ENCODE data around the gene MYO1E. TPM values are rescaled to one million over a fixed set of nuclear protein-coding genes. Genes with fewer than 3 reads are reported as not detected.

The MYO1E gene
- total and polyA plus RNA-seq, 2 of the 4 experiments (the other 2 are of a cell fraction), result 13.4 to 37.3 TPM

DNA sequence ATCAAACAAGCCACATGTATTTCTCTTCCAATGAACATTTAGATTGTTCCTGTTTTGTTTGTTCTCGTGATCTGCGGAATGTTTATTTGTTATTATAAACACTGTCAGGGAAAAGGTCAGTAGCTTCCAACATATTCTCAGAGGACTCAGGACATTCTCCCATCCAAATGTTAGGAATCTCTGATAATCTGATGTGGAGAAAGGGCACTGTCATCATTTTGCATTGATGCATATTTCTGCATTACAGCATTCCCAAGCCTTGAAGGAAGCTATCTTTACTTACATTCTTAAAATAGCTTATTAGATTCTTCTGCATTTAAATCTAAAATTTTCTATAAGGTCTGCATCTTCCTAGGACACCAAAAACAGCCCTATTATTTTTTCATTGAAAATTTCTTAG is 10.3 kb downstream of the MYO1E start:
- CTCF ChIA-PET, result no interaction called here

More for the DNA sequence above, 10.3 kb downstream of the MYO1E start:
- BruUV-seq (replicated peaks), result no TSS peak
- Histone ChIP-seq H3K9ac (ENCODE audit: low read depth, low read length) (no peak overlapping the region), H3K9me1 (ENCODE audit: insufficient read depth, low read length) (peaks cover 14% of the 10 kb centered on the region), H4K20me1 (ENCODE audit: insufficient read depth, low read length) (peaks cover 38% of the 10 kb centered on the region), H2AFZ (replicated peaks; ENCODE audit: low read length, poor library complexity) (no peak overlapping the region), H2AK5ac (ENCODE audit: low read depth, low read length) (no peak overlapping the region), H3K27me3 (ENCODE audit: control insufficient read depth, insufficient read depth, low read length) (no peaks in the 10 kb centered on the region), H3K79me1 (ENCODE audit: low read depth in 1 of 2, low read length in 2 of 2) (peaks cover 20 to 64% of the 10 kb centered on the region in 2 experiments; a peak in 3 of 4 replicates), H3K27ac (ENCODE audit: insufficient read depth, low read length) (no peak overlapping the region), H2BK15ac (ENCODE audit: low read depth, low read length) (no peak overlapping the region), H3K9me3 (ENCODE audit: control insufficient read depth, insufficient read depth, low read length) (no peaks in the 10 kb centered on the region), H3K14ac (replicated peaks; ENCODE audit: low read depth, low read length) (no peak overlapping the region), H2BK5ac (ENCODE audit: low read depth, low read length, poor library complexity, severe bottlenecking) (peak overlapping the region; percentile 11), H3K4me2 (ENCODE audit: low read depth, low read length) (no peak overlapping the region), H2BK120ac (ENCODE audit: low read depth, low read length) (no peak overlapping the region), H4K8ac (ENCODE audit: low read depth in 2 of 2, low read length in 2 of 2) (no peak overlapping the region), H3K4ac (ENCODE audit: low read depth, low read length) (no peak overlapping the region), H3K18ac (ENCODE audit: low read depth, low read length) (no peak overlapping the region), H3K23ac (ENCODE audit: low read depth, low read length) (no peak overlapping the region), H2AK9ac (replicated peaks; ENCODE audit: low read depth, low read length, poor library complexity) (no peak overlapping the region), H4K91ac (ENCODE audit: insufficient read depth, low read depth, low read length) (no peak overlapping the region), H3K36me3 (ENCODE audit: control insufficient read depth, insufficient read depth, low read length) (peaks cover 1% of the 10 kb centered on the region; the same call in 1 of the 2 replicates), H4K5ac (ENCODE audit: low read depth, low read length) (no peak overlapping the region), H3K4me1 (ENCODE audit: control insufficient read depth, insufficient read depth, low read length) (peaks cover 11% of the 10 kb centered on the region), H3K56ac (ENCODE audit: extremely low read depth, insufficient read depth, low read length) (no peak overlapping the region), H2BK20ac (ENCODE audit: low read depth, low read length) (no peak overlapping the region), H3K4me3 (ENCODE audit: insufficient read depth, low read depth, low read length) (no peak overlapping the region)
- POLR2A ChIA-PET (ENCODE audit: unreplicated experiment), result no interaction called here
- no peak for DNase-seq
- in situ Hi-C loops (cut with MboI; ENCODE audit: low sequenced_read_pairs), result no loop called here
- TF ChIP-seq POLR2A (IDR thresholded peaks at IDR 0.05; ENCODE audit: low read depth, low read length) (no peak), MAFK (IDR thresholded peaks at IDR 0.05; ENCODE audit: low read depth, low read length) (peak; percentile 65), NFE2L2 (IDR thresholded peaks at IDR 0.05; ENCODE audit: low read depth, low read length) (no peak), RFX5 (IDR thresholded peaks at IDR 0.05; ENCODE audit: low read depth, low read length) (no peak)
- TF ChIP-seq, protein P1, sequence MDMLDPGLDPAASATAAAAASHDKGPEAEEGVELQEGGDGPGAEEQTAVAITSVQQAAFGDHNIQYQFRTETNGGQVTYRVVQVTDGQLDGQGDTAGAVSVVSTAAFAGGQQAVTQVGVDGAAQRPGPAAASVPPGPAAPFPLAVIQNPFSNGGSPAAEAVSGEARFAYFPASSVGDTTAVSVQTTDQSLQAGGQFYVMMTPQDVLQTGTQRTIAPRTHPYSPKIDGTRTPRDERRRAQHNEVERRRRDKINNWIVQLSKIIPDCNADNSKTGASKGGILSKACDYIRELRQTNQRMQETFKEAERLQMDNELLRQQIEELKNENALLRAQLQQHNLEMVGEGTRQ (IDR thresholded peaks at IDR 0.05; ENCODE audit: low read depth, low read length), result no peak
- peak; percentile 45 for ATAC-seq (ENCODE audit: low read depth)
- dilution Hi-C loops (cut with HindIII; ENCODE audit: low sequenced_read_pairs, unreplicated experiment), result no loop called here
- intact Hi-C loops (cut with micrococcal nuclease), result no loop called here
- no CpG with 5 or more reads among the region's 2 CpGs for WGBS, 2 experiments (ENCODE audit: extremely low coverage in 2 of 2, insufficient read length in 1 of 2)

Measured in IMR-90 (cell line).